22Rv1 (cell line): ENCODE results near the gene SLC12A1.

Source experiments
- H3K27ac ChIP-seq: fragments of 450-650 bp; 2 replicates; pipeline ENCODE4 v1.5.1; 2017
- CTCF ChIP-seq: fragments of 450-650 bp; IDR thresholded peaks from 2 replicates; pipeline ENCODE4 v1.5.1; 2017; ENCODE audit warnings: mild to moderate bottlenecking
- ZFX ChIP-seq: fragments of 450-650 bp; IDR thresholded peaks from 2 replicates; pipeline ENCODE4 v1.6.1; 2017; ENCODE audit warnings: antibody characterized with exemption, borderline replicate concordance

Gene SLC12A1

GRCh38 chr15:48177766-48178647 lies 28.1 kb upstream of the SLC12A1 start, which contains the start of gene MYEF2:
Gene MYEF2 (minus strand): TSS chr15:48178295. CDS start chr15:48178237, 58 bp downstream.
- TF ChIP-seq ZFX, result 0 out of 2 replicates have a peak, but pooled peaks have one; percentile 35
- TF ChIP-seq CTCF, result peak; percentile 16
- H3K27ac ChIP-seq, result peak within 1 kb of the TSS; percentile 68

- peak overlapping the region; percentile 68; the same call in 1 of the 2 replicates for H3K27ac ChIP-seq
Measured at GRCh38 chr15:48178648-48178931, 27.5 kb upstream of the SLC12A1 start.

GRCh38 chr15:48182749-48183148 lies 23.4 kb upstream of the SLC12A1 start:
- no peak for TF ChIP-seq CTCF
- no peak overlapping the region for H3K27ac ChIP-seq

More at GRCh38 chr15:48178648-48178931, 27.5 kb upstream of the SLC12A1 start:
- no peak for TF ChIP-seq CTCF
- TF ChIP-seq ZFX, result no peak

GRCh38 chr15:48185529-48185928 lies 20.6 kb upstream of the SLC12A1 start:
- TF ChIP-seq ZFX (no peak), CTCF (no peak)
- no peak overlapping the region for H3K27ac ChIP-seq

- no peak overlapping the region for H3K27ac ChIP-seq
- no peak for TF ChIP-seq ZFX
- TF ChIP-seq CTCF, result no peak
Measured at GRCh38 chr15:48186271-48186670, 19.8 kb upstream of the SLC12A1 start.

- H3K27ac ChIP-seq, result no peak overlapping the region
- no peak for TF ChIP-seq ZFX
- TF ChIP-seq CTCF, result no peak
Measured at GRCh38 chr15:48190932-48191573, 15.0 kb upstream of the SLC12A1 start.
